ENCODE results near the gene TNNI3K. TPM values are rescaled to one million over a fixed set of nuclear protein-coding genes. Genes with fewer than 3 reads are reported as not detected.

The TNNI3K gene
- total RNA-seq, 1 experiment from 2014 or later, result not detected

DNA sequence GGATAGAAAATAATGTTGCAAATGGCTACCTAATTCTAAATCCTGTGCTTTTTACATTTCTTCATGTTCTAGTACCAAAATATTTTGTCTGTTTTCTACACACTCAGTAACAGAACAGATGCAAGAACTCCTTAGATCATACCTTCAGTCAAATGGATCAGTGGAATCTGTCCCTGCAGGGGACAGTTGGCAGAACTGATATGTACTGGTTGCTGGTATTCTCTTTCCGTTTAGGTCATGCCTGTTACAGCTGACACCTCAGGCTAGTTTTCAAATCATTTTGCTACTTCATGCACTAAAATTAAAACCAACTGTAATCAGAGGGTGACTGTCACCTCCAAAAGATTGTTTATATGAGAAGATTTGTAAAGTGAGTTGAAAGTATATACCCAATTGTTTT, 109.2 kb downstream of the TNNI3K start:
- Histone ChIP-seq H3K36me3 (no peaks in the 10 kb centered on the region), H3K4me3 (no peak overlapping the region), H3K9me3 (no peaks in the 10 kb centered on the region), H3K27me3 (no peaks in the 10 kb centered on the region)
- DNase-seq, result no peak

DNA sequence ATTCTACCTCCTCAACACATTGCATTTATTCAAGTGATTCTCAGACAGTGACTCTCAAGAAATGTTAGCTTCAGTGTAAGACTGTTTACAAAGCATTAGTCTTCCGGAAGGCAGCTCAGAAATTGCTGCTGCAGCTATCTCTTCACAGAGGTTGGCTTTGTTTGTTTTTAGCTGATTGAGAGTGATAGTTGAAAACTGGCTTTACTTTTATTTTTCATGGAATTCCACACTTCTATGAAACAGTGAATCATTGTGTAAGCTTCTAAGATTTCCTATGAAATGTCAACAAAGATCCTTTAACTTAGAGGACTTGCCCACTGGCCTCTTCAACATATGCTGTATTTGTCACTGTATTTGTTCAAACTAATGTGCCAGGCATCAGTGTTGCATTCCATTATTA, 121.3 kb downstream of the TNNI3K start:
- Histone ChIP-seq H3K4me3 (no peak overlapping the region), H3K27me3 (no peaks in the 10 kb centered on the region), H3K9me3 (no peaks in the 10 kb centered on the region), H3K36me3 (no peaks in the 10 kb centered on the region)
- DNase-seq, result no peak

GRCh38 chr1:74357150-74357549, 122.0 kb downstream of the TNNI3K start:
- Histone ChIP-seq H3K36me3 (no peaks in the 10 kb centered on the region), H3K9me3 (no peaks in the 10 kb centered on the region), H3K4me3 (no peak overlapping the region), H3K27me3 (no peaks in the 10 kb centered on the region)
- no peak for DNase-seq

DNA sequence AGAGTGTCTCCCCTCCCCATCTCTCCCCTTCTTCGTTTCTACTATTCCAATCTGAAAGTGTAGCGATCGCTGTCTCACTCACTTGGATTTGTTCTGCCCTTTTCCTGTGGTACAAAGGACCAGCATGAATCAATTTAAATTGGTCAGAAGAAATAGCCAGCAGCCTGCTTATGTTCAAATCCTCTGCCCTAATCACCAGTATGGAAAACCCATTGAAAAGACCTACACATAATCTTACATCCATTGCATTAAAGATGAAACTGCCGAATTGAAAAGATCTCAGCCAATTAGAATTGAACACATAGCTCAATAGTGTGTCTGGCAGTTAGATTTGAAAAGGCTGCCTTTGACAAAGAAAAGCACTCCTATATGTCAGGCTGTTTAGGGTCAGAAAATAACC, 122.6 kb downstream of the TNNI3K start:
- no peaks in the 10 kb centered on the region for H3K9me3 ChIP-seq
- H3K4me3 ChIP-seq, result no peak overlapping the region
- no peaks in the 10 kb centered on the region for H3K27me3 ChIP-seq
- no peaks in the 10 kb centered on the region for H3K36me3 ChIP-seq
- no peak for DNase-seq

- no peaks in the 10 kb centered on the region for H3K36me3 ChIP-seq
- H3K4me3 ChIP-seq, result no peak overlapping the region
- no peaks in the 10 kb centered on the region for H3K27me3 ChIP-seq
- DNase-seq, result no peak
- no peaks in the 10 kb centered on the region for H3K9me3 ChIP-seq
These were observed 127.5 kb downstream of the TNNI3K start for GRCh38 chr1:74362691-74363090.

- no peaks in the 10 kb centered on the region for H3K9me3 ChIP-seq
- no peak for DNase-seq
- no peaks in the 10 kb centered on the region for H3K27me3 ChIP-seq
- H3K36me3 ChIP-seq, result no peaks in the 10 kb centered on the region
- H3K4me3 ChIP-seq, result no peak overlapping the region
These were observed 128.0 kb downstream of the TNNI3K start for GRCh38 chr1:74363220-74363619.

GRCh38 chr1:74367175-74367813, 132.1 kb downstream of the TNNI3K start:
- DNase-seq, result no peak
- no peaks in the 10 kb centered on the region for H3K36me3 ChIP-seq
- H3K9me3 ChIP-seq, result no peaks in the 10 kb centered on the region
- no peak overlapping the region for H3K4me3 ChIP-seq
- H3K27me3 ChIP-seq, result no peaks in the 10 kb centered on the region

DNA sequence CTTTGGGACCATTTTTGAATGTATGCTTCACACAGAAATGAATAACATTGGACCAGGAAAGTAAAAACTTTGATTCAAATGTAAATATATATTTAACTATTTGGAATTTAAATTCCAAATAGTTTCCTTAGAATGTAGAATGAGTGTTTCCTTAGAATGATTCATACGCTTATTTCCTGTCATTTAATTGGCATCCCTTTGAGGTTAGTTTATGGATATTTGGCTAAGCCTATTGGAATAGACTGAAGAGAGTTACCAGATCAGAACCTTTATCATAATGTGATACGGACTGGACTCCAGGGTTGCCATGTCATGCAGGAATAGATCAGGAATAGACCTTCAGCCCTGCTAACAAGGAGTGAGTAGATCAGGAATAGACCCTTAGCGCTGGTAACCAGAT, 133.1 kb downstream of the TNNI3K start:
- no peaks in the 10 kb centered on the region for H3K9me3 ChIP-seq

GRCh38 chr1:74375376-74375775, 140.2 kb downstream of the TNNI3K start:
- DNase-seq, result no peak
- Histone ChIP-seq H3K27me3 (no peaks in the 10 kb centered on the region), H3K4me3 (no peak overlapping the region), H3K9me3 (no peaks in the 10 kb centered on the region), H3K36me3 (no peaks in the 10 kb centered on the region)

More for the DNA sequence above, 133.1 kb downstream of the TNNI3K start:
- Histone ChIP-seq H3K36me3 (no peaks in the 10 kb centered on the region), H3K27me3 (no peaks in the 10 kb centered on the region), H3K4me3 (no peak overlapping the region)
- no peak for DNase-seq

DNA sequence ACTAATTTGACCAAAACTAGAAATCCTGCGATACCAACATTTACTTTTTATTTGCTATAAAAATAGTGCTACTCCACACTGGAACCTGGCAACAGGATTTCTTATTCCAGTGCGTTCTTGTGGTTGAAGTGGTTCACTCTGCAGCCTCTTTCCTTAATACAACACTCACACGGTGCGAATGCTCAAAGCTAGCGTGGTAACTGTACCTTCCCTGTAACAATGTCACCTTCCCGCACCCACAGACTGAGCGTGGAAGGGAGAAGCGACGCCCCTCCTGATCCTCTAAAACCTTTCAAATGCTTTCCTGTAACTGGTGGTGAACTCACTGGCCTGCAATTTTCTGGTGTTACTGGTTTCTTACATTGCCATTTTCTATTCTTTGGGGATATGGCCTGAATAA, 145.1 kb downstream of the TNNI3K start:
- Histone ChIP-seq H3K27me3 (0 out of 2 replicates have a peak, but pooled peaks cover 2% of the 10 kb centered on the region), H3K4me3 (no peak overlapping the region), H3K36me3 (no peaks in the 10 kb centered on the region), H3K9me3 (no peaks in the 10 kb centered on the region)
- no peak for DNase-seq

DNA sequence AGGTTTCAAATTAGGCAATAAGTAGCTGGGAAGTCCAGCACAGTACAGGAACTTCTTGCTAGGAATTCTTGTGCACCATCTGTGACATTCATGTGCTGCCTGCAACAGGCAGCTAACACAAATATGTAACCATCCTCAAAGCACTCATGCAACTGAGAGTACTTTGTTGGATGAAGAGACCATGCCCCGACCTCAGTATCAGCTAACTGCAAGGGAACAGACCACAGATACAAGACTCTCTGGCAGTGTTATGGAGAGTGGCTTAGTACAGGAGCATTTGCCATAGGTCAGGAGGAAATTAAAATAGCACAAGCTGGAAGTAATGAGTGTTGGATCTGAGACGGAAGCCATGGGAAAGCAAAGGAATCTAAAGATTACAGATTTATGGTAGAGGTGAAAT, 153.7 kb downstream of the TNNI3K start:
- no peaks in the 10 kb centered on the region for H3K9me3 ChIP-seq
- H3K27me3 ChIP-seq, result 0 out of 2 replicates have a peak, but pooled peaks cover 2% of the 10 kb centered on the region
- H3K36me3 ChIP-seq, result no peaks in the 10 kb centered on the region
- no peak for DNase-seq
- H3K4me3 ChIP-seq, result no peak overlapping the region

GRCh38 chr1:74392186-74392585, 157.0 kb downstream of the TNNI3K start:
- Histone ChIP-seq H3K36me3 (no peaks in the 10 kb centered on the region), H3K4me3 (no peak overlapping the region), H3K27me3 (no peaks in the 10 kb centered on the region), H3K9me3 (no peaks in the 10 kb centered on the region)
- no peak for DNase-seq

DNA sequence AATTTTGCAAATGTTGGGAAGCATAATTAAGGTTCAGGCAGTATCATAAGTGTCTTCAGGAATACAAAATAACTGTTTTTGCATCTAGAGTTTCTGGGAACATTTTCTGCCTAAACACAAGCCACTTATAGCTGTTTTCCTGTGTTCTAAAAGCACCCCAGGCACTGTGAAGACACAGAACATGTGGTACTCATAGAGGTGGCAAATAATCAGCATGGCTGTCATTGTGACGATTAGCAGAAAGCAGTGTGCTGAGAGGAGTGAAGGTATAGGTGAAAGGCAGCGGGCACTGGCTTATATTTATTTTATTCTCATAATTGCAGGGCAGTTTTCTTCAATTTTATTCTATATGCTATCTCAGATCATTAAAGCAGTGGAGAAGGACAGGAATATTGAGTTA, 157.7 kb downstream of the TNNI3K start:
- H3K27me3 ChIP-seq, result no peaks in the 10 kb centered on the region
- H3K36me3 ChIP-seq, result no peaks in the 10 kb centered on the region
- no peak for DNase-seq
- no peaks in the 10 kb centered on the region for H3K9me3 ChIP-seq
- no peak overlapping the region for H3K4me3 ChIP-seq

DNA sequence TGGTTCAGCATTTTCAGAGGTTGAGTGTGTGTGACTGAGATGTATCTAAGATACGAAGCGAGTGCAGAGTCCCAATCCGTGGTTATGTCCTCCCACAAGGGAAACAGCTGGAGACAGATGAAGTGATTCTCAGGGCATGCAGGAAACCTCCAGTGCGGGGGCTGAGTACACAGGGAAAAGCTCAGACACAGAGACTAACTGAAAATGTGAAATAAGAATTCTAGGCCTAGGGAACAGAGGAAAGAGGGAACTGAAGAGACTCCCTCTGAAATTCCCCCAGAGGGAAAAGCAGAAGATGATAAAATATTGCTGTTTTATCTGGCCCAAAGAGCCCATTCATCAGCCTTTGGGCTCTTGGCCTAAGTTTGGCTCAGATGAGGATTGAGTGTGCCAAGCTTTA, 160.4 kb downstream of the TNNI3K start:
- H3K27me3 ChIP-seq, result no peaks in the 10 kb centered on the region
- H3K36me3 ChIP-seq, result no peaks in the 10 kb centered on the region
- no peaks in the 10 kb centered on the region for H3K9me3 ChIP-seq
- no peak for DNase-seq
- H3K4me3 ChIP-seq, result no peak overlapping the region

- H3K27me3 ChIP-seq, result no peaks in the 10 kb centered on the region
- H3K36me3 ChIP-seq, result no peaks in the 10 kb centered on the region
- no peak overlapping the region for H3K4me3 ChIP-seq
- DNase-seq, result no peak
- no peaks in the 10 kb centered on the region for H3K9me3 ChIP-seq
These were observed 161.3 kb downstream of the TNNI3K start for GRCh38 chr1:74396462-74396861.

- Histone ChIP-seq H3K36me3 (no peaks in the 10 kb centered on the region), H3K4me3 (no peak overlapping the region), H3K27me3 (no peaks in the 10 kb centered on the region), H3K9me3 (no peaks in the 10 kb centered on the region)
- DNase-seq, result no peak
These were observed 161.7 kb downstream of the TNNI3K start for GRCh38 chr1:74396933-74397332.

DNA sequence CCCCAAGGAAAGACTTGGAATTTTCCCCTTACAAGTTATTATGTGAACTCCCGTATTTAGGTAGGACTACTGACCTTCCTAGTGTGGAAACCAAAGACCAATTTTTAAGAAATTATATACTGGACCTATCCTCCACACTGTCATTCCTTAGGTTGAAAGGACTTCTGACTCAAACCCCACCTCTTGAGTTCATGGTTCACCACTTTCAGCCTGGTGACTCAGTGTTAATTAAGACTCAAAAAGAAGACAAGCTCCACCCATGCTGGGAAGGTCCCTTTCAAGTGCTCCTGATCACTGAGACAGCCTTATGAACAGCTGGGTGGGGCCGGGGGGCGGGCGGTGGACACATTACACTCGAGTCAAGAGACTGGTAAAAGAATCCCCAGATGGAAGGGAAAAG, 164.1 kb downstream of the TNNI3K start:
- H3K9me3 ChIP-seq, result no peaks in the 10 kb centered on the region
- no peaks in the 10 kb centered on the region for H3K27me3 ChIP-seq
- no peak for DNase-seq
- H3K36me3 ChIP-seq, result no peaks in the 10 kb centered on the region
- no peak overlapping the region for H3K4me3 ChIP-seq

DNA sequence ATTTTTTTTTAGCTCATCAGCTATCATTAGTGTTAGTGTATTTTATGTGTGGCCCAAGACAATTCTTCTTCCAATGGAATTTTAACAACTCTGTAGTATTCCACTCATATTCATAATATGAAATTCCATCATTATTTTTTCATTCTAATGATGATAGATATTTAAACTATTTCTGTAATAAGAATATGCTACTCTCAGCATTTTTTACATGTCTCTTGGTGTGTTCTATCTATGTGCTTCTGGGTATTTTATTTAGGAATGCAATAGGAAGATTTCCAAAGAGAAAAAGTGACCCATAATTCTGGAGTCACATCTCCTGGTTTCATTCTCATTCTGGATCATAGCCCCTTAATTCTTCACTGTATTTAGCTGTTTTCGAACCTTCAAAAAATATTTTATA, 167.7 kb downstream of the TNNI3K start:
- Histone ChIP-seq H3K27me3 (no peaks in the 10 kb centered on the region), H3K4me3 (no peak overlapping the region), H3K36me3 (no peaks in the 10 kb centered on the region), H3K9me3 (no peaks in the 10 kb centered on the region)
- no peak for DNase-seq

DNA sequence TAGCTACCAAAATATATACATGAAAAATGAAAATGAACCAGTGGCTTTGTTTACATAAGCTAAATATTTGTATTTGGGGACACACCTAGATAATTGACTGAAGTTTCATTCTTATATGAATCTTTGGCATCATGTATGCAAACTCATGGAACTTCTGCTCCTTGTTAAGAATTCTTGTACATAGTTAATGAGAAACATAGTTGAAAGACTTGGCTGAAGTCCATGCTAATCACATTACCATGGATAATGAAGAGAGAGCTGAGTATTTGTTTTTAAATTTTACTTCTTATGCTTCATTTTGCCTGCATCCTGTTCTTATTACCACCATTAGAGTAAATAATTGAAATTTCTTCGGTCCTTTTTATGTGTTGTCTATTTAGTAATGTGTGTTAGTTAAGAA, 168.4 kb downstream of the TNNI3K start:
- Histone ChIP-seq H3K36me3 (no peaks in the 10 kb centered on the region), H3K4me3 (no peak overlapping the region), H3K27me3 (no peaks in the 10 kb centered on the region), H3K9me3 (no peaks in the 10 kb centered on the region)
- no peak for DNase-seq
